ENCODE measurements around the gene ITGAD. TPM values are rescaled to one million over a fixed set of nuclear protein-coding genes. Genes with fewer than 3 reads are reported as not detected.

The ITGAD gene
- total RNA-seq: not detected in 2 replicates

- H3K4me3 ChIP-seq (ENCODE audit: low read depth, low read length): no peak within 1 kb of the TSS
- no peak for DNase-seq (ENCODE audit: low read depth)
- no peak for TF ChIP-seq CTCF (conservative IDR thresholded peaks at IDR 0.05; ENCODE audit: low read depth, low read length)
These were observed at the start of gene ITGAD for GRCh38 chr16:31393056-31393455. Gene ITGAD, plus strand, starts transcription at chr16:31393335. Its CDS starts 26 bp downstream, at chr16:31393361.

GRCh38 chr16:31344712-31345111 lies 48.4 kb upstream of the ITGAD start:
- TF ChIP-seq CTCF (conservative IDR thresholded peaks at IDR 0.05; ENCODE audit: low read depth, low read length): no peak
- no peak for DNase-seq (ENCODE audit: low read depth)
- H3K4me3 ChIP-seq (ENCODE audit: low read depth, low read length): no peak overlapping the region

GRCh38 chr16:31347445-31347844 lies 45.7 kb upstream of the ITGAD start:
- DNase-seq (ENCODE audit: low read depth): no peak
- H3K4me3 ChIP-seq (ENCODE audit: low read depth, low read length): no peak overlapping the region
- no peak for TF ChIP-seq CTCF (conservative IDR thresholded peaks at IDR 0.05; ENCODE audit: low read depth, low read length)

GRCh38 chr16:31348579-31348978 lies 44.6 kb upstream of the ITGAD start:
- no peak overlapping the region for H3K4me3 ChIP-seq (ENCODE audit: low read depth, low read length)
- no peak for TF ChIP-seq CTCF (conservative IDR thresholded peaks at IDR 0.05; ENCODE audit: low read depth, low read length)
- DNase-seq (ENCODE audit: low read depth): no peak

- no peak for DNase-seq (ENCODE audit: low read depth)
- no peak overlapping the region for H3K4me3 ChIP-seq (ENCODE audit: low read depth, low read length)
- TF ChIP-seq CTCF (conservative IDR thresholded peaks at IDR 0.05; ENCODE audit: low read depth, low read length): no peak
These were observed 42.7 kb upstream of the ITGAD start for GRCh38 chr16:31350275-31351005.

- no peak for DNase-seq (ENCODE audit: low read depth)
- H3K4me3 ChIP-seq (ENCODE audit: low read depth, low read length): no peak overlapping the region
- TF ChIP-seq CTCF (conservative IDR thresholded peaks at IDR 0.05; ENCODE audit: low read depth, low read length): no peak
These were observed 41.7 kb upstream of the ITGAD start for GRCh38 chr16:31351246-31351941.

Measured in epithelial cell of proximal tubule (primary cell).